Loucy (cell line): ENCODE data around the gene UPK1A.

ENCODE experiments used
- H2AFZ ChIP-seq: fragments of 200-600 bp; sonication (generic); 2 replicates; pipeline ENCODE4 v1.6.0; 2016; ENCODE audit warnings: antibody characterized with exemption, mild to moderate bottlenecking, low read length, moderate library complexity
- H3F3A ChIP-seq: fragments of 200-600 bp; 2 replicates; pipeline ENCODE4 v1.6.0; 2016; ENCODE audit warnings: antibody characterized with exemption, low read depth, mild to moderate bottlenecking
- H3K27me3 ChIP-seq: fragments of 200-600 bp; sonication (generic); 2 replicates; pipeline ENCODE4 v1.6.1; 2014; ENCODE audit warnings: low read length, mild to moderate bottlenecking; ENCODE audit not compliant: insufficient read depth, poor library complexity, severe bottlenecking
- H3K36me3 ChIP-seq: fragments of 200-600 bp; sonication (generic); 2 replicates; pipeline ENCODE4 v1.6.1; 2016; ENCODE audit warnings: low read length; ENCODE audit not compliant: insufficient read depth
- H3K4me1 ChIP-seq: fragments of 200-600 bp; sonication (generic); 2 replicates; pipeline ENCODE4 v1.5.1; 2014; ENCODE audit warnings: low read length, mild to moderate bottlenecking; ENCODE audit not compliant: insufficient read depth, poor library complexity, severe bottlenecking
- H3K4me2 ChIP-seq: fragments of 200-600 bp; sonication (generic); 2 replicates; pipeline ENCODE4 v1.6.0; 2014; ENCODE audit warnings: antibody characterized with exemption, low read length, low read depth, mild to moderate bottlenecking; ENCODE audit not compliant: poor library complexity, severe bottlenecking
- H3K4me3 ChIP-seq: fragments of 200-600 bp; sonication (generic); 2 replicates; pipeline ENCODE4 v1.5.1; 2014; ENCODE audit warnings: low read length, mild to moderate bottlenecking, mixed read lengths; ENCODE audit not compliant: poor library complexity, severe bottlenecking
- H3K79me2 ChIP-seq: fragments of 200-600 bp; sonication (generic); 2 replicates; pipeline ENCODE4 v1.6.1; 2014; ENCODE audit warnings: low read length; ENCODE audit not compliant: insufficient read depth
- H3K9ac ChIP-seq: fragments of 200-600 bp; sonication (generic); 2 replicates; pipeline ENCODE4 v1.6.0; 2014; ENCODE audit warnings: mild to moderate bottlenecking, low read depth, low read length, moderate library complexity; ENCODE audit not compliant: poor library complexity, severe bottlenecking
- H3K9me2 ChIP-seq: fragments of 200-600 bp; sonication (generic); replicated peaks from 2 replicates; pipeline ENCODE4 v1.6.1; 2016; ENCODE audit warnings: low read depth, low read length, mixed read lengths
- H3K9me3 ChIP-seq: fragments of 200-600 bp; sonication (generic); 2 replicates; pipeline ENCODE4 v1.6.1; 2014; ENCODE audit warnings: mild to moderate bottlenecking, antibody characterized with exemption, low read length, low read depth; ENCODE audit not compliant: insufficient read depth
- H4K20me1 ChIP-seq: fragments of 200-600 bp; sonication (generic); 2 replicates; pipeline ENCODE4 v1.6.0; 2014; ENCODE audit warnings: antibody characterized with exemption, low read length, mild to moderate bottlenecking; ENCODE audit not compliant: insufficient read depth, poor library complexity, severe bottlenecking
- EZH2phosphoT487 ChIP-seq: fragments of 200-600 bp; IDR thresholded peaks from 2 replicates; pipeline ENCODE4 v1.6.1; 2018; ENCODE audit warnings: antibody characterized with exemption, mild to moderate bottlenecking, moderate library complexity, borderline replicate concordance
- TF ChIP-seq, protein P1 (sequence below): fragments of 200-600 bp; sonication (generic); conservative IDR thresholded peaks from 2 replicates; pipeline ENCODE4 v1.5.1; 2014; ENCODE audit warnings: mild to moderate bottlenecking, antibody characterized with exemption, low read length

UPK1A gene

DNA sequence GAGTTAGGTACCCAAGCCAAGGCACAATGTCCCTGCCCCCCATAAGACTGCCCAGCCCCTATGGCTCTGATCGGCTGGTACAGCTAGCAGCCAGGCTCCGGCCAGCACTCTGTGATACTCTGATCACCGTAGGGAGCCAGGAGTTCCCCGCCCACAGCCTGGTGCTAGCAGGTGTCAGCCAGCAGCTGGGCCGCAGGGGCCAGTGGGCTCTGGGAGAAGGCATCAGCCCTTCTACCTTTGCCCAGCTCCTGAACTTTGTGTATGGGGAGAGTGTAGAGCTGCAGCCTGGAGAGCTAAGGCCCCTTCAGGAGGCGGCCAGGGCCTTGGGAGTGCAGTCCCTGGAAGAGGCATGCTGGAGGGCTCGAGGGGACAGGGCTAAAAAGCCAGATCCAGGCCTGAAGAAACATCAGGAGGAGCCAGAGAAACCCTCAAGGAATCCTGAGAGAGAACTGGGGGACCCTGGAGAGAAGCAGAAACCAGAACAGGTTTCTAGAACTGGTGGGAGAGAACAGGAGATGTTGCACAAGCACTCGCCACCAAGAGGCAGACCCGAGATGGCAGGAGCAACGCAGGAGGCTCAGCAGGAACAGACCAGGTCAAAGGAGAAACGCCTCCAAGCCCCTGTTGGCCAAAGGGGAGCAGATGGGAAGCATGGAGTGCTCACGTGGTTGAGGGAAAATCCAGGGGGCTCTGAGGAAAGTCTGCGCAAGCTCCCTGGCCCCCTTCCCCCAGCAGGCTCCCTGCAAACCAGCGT is 48.5 kb downstream of the UPK1A start:
- H3K9me2 ChIP-seq, result no peaks in the 10 kb centered on the region
- TF ChIP-seq EZH2phosphoT487, result no peak
- TF ChIP-seq, protein P1, sequence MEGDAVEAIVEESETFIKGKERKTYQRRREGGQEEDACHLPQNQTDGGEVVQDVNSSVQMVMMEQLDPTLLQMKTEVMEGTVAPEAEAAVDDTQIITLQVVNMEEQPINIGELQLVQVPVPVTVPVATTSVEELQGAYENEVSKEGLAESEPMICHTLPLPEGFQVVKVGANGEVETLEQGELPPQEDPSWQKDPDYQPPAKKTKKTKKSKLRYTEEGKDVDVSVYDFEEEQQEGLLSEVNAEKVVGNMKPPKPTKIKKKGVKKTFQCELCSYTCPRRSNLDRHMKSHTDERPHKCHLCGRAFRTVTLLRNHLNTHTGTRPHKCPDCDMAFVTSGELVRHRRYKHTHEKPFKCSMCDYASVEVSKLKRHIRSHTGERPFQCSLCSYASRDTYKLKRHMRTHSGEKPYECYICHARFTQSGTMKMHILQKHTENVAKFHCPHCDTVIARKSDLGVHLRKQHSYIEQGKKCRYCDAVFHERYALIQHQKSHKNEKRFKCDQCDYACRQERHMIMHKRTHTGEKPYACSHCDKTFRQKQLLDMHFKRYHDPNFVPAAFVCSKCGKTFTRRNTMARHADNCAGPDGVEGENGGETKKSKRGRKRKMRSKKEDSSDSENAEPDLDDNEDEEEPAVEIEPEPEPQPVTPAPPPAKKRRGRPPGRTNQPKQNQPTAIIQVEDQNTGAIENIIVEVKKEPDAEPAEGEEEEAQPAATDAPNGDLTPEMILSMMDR, result peak; percentile 47; the same call in 1 of the 2 replicates
- H3K9me3 ChIP-seq, result no peaks in the 10 kb centered on the region
- H3K27me3 ChIP-seq, result no peaks in the 10 kb centered on the region
- no peak overlapping the region for H2AFZ ChIP-seq
- peak overlapping the region; percentile 79 for H3K9ac ChIP-seq
- no peaks in the 10 kb centered on the region for H3K36me3 ChIP-seq
- H4K20me1 ChIP-seq, result peaks cover 17% of the 10 kb centered on the region
- H3K4me2 ChIP-seq, result peak overlapping the region; percentile 84
- H3F3A ChIP-seq, result no peaks in the 10 kb centered on the region
- peak overlapping the region; percentile 81 for H3K4me3 ChIP-seq
- H3K4me1 ChIP-seq, result peaks cover 27% of the 10 kb centered on the region
- H3K79me2 ChIP-seq, result peaks cover 26% of the 10 kb centered on the region

DNA sequence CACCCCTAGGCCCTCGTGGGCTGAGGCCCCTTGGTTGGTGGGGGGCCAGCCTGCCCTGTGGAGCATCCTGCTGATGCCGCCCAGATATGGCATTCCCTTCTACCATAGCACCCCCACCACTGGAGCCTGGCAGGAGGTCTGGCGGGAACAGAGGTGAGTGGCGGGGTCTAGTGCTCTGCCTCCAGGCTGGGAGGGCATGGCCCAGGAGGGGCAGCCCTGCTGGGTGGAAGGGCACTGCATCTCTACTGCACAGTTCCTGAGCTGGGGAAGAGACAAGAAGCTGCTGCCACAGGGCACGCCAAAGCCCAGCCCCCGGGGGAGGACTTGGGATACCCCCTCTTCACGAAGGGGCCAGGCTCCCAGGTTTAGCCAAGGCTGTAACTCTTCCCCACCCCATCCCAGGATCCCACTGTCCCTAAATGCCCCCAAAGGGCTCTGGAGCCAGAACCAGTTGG is 49.1 kb downstream of the UPK1A start:
- H3K9ac ChIP-seq, result peak overlapping the region; percentile 79
- TF ChIP-seq, protein P1, result no peak
- TF ChIP-seq EZH2phosphoT487, result no peak

DNA sequence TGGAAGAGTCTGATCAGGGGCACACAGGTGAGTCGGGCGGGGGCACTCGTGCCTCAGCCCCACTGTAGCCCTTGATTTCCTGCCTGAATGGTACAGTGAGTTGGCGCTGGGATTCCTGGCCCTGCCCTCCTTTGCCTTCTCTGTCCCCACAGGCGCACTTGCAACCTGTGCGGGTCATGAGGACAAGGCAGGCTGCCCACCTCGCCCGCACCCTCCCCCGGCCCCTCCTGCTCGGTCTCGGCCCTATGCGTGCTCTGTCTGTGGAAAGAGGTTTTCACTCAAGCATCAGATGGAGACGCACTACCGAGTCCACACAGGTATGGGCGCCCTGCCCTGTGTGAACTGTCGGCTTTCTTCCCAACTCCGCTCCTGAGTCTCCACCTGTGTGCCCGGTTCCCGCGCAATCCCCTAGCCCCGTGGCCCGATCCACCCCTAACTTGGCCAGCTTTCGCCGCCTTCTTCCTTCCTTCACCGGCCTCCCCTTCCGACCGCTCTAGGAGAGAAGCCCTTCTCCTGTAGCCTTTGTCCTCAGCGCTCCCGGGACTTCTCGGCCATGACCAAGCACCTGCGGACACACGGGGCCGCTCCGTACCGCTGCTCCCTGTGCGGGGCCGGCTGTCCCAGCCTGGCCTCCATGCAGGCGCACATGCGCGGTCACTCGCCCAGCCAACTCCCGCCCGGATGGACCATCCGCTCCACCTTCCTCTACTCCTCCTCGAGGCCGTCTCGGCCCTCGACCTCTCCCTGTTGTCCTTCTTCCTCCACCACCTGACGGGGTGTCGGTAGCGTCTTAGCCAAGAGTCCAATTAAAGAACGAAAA is 49.9 kb downstream of the UPK1A start:
- no peaks in the 10 kb centered on the region for H3K9me2 ChIP-seq
- peaks cover 27% of the 10 kb centered on the region for H3K4me1 ChIP-seq
- H3K9me3 ChIP-seq, result no peaks in the 10 kb centered on the region
- H3K27me3 ChIP-seq, result no peaks in the 10 kb centered on the region
- peaks cover 37% of the 10 kb centered on the region for H3K79me2 ChIP-seq
- peak overlapping the region; percentile 81 for H3K4me3 ChIP-seq
- peak overlapping the region; percentile 84 for H3K4me2 ChIP-seq
- peak overlapping the region; percentile 79 for H3K9ac ChIP-seq
- H3K36me3 ChIP-seq, result no peaks in the 10 kb centered on the region
- no peaks in the 10 kb centered on the region for H3F3A ChIP-seq
- peaks cover 22% of the 10 kb centered on the region for H4K20me1 ChIP-seq
- peak overlapping the region; percentile 89 for H2AFZ ChIP-seq
- TF ChIP-seq EZH2phosphoT487, result no peak
- TF ChIP-seq, protein P1, result no peak

More for the DNA sequence above, 49.1 kb downstream of the UPK1A start:
- Histone ChIP-seq H3K9me2 (no peaks in the 10 kb centered on the region), H3K36me3 (no peaks in the 10 kb centered on the region), H3K4me2 (peak overlapping the region; percentile 84), H3K9me3 (no peaks in the 10 kb centered on the region), H2AFZ (no peak overlapping the region), H4K20me1 (peaks cover 22% of the 10 kb centered on the region), H3K27me3 (no peaks in the 10 kb centered on the region), H3K4me1 (peaks cover 27% of the 10 kb centered on the region), H3K4me3 (peak overlapping the region; percentile 81), H3K79me2 (peaks cover 32% of the 10 kb centered on the region), H3F3A (no peaks in the 10 kb centered on the region)
